Mesendoderm (in vitro differentiated cells): ENCODE measurements around the gene RECQL5.

ENCODE experiments used
- DNase-seq: peaks from one replicate; pipeline ENCODE4 v3.0.0; 2013
- H2AK5ac ChIP-seq: 2 replicates; pipeline ENCODE4 v1.6.1; 2013; ENCODE audit warnings: low read length, inconsistent platforms
- H2BK120ac ChIP-seq: 2 replicates; pipeline ENCODE4 v1.6.1; 2013; ENCODE audit warnings: low read depth, mild to moderate bottlenecking, low read length, moderate library complexity, mixed read lengths
- H2BK15ac ChIP-seq: replicated peaks from 2 replicates; pipeline ENCODE4 v1.6.1; 2013; ENCODE audit warnings: low read depth, mild to moderate bottlenecking, moderate library complexity
- H2BK5ac ChIP-seq: 2 replicates; pipeline ENCODE4 v1.6.1; 2013; ENCODE audit warnings: low read length, inconsistent platforms
- H3K18ac ChIP-seq: 2 replicates; pipeline ENCODE4 v1.6.1; 2013; ENCODE audit warnings: mild to moderate bottlenecking, low read length, mixed read lengths
- H3K23ac ChIP-seq: one replicate; pipeline ENCODE4 v1.6.1; 2013; ENCODE audit warnings: low read length
- H3K27ac ChIP-seq: 2 replicates; pipeline ENCODE4 v1.5.1; 2013; ENCODE audit warnings: low read depth, mild to moderate bottlenecking, inconsistent platforms, low read length, moderate library complexity
- H3K27me3 ChIP-seq: 2 replicates; pipeline ENCODE4 v1.6.1; 2013; ENCODE audit warnings: low read length, control low read depth, mild to moderate bottlenecking, inconsistent platforms; ENCODE audit not compliant: insufficient read depth, poor library complexity
- H3K36me3 ChIP-seq: 2 replicates; pipeline ENCODE4 v1.6.1; 2013; ENCODE audit warnings: low read length, inconsistent platforms; ENCODE audit not compliant: control insufficient read depth, insufficient read depth
- H3K4ac ChIP-seq: one replicate; pipeline ENCODE4 v1.6.1; 2013; ENCODE audit warnings: low read depth, mild to moderate bottlenecking, low read length, moderate library complexity
- H3K4me1 ChIP-seq: 2 replicates; pipeline ENCODE4 v1.6.1; 2013; ENCODE audit warnings: low read depth, low read length, inconsistent platforms; ENCODE audit not compliant: control insufficient read depth
- H3K4me2 ChIP-seq: 2 replicates; pipeline ENCODE4 v1.6.1; 2013; ENCODE audit warnings: low read length
- H3K4me3 ChIP-seq: 2 replicates; pipeline ENCODE4 v1.5.1; 2013; ENCODE audit warnings: mild to moderate bottlenecking, low read length
- H3K56ac ChIP-seq: one replicate; pipeline ENCODE4 v1.6.1; 2013; ENCODE audit warnings: low read length
- H3K79me1 ChIP-seq: 2 replicates; pipeline ENCODE4 v1.6.1; 2013; ENCODE audit warnings: low read length, inconsistent platforms
- H3K79me2 ChIP-seq: 2 replicates; pipeline ENCODE4 v1.6.1; 2013; ENCODE audit warnings: mild to moderate bottlenecking, low read length; ENCODE audit not compliant: control insufficient read depth, insufficient read depth
- H3K9ac ChIP-seq: 2 replicates; pipeline ENCODE4 v1.6.1; 2013; ENCODE audit warnings: low read length, inconsistent platforms
- H4K5ac ChIP-seq: one replicate; pipeline ENCODE4 v1.6.1; 2013; ENCODE audit warnings: low read length
- H4K8ac ChIP-seq: one replicate; pipeline ENCODE4 v1.6.1; 2013; ENCODE audit warnings: low read depth, mild to moderate bottlenecking, control low read depth, low read length, moderate library complexity
- WGBS: extraction: QIAGEN DNeasy Blood & Tissue Kit; methylation state at CpG from one replicate; pipeline ENCODE4 v1.1.7; 2013; ENCODE audit warnings: low lambda C conversion rate, missing lambda C conversion rate; ENCODE audit not compliant: insufficient coverage; ENCODE audit errors: extremely low coverage; 5-methylcytosine and 5-hydroxymethylcytosine counted together

The RECQL5 gene

GRCh38 chr17:75619506-75620431 is 47.2 kb downstream of the RECQL5 start:
- Histone ChIP-seq H3K36me3 (no peaks in the 10 kb centered on the region), H3K4ac (no peak overlapping the region), H3K18ac (no peak overlapping the region), H4K5ac (no peak overlapping the region), H2BK120ac (no peak overlapping the region), H3K4me2 (no peak overlapping the region), H3K79me2 (no peaks in the 10 kb centered on the region), H3K56ac (no peak overlapping the region), H3K9ac (no peak overlapping the region), H2BK5ac (no peak overlapping the region), H2BK15ac (no peak overlapping the region), H2AK5ac (no peak overlapping the region), H3K4me1 (no peaks in the 10 kb centered on the region), H3K27ac (no peak overlapping the region), H3K79me1 (no peaks in the 10 kb centered on the region), H3K27me3 (no peaks in the 10 kb centered on the region), H3K4me3 (no peak overlapping the region), H3K23ac (no peak overlapping the region), H4K8ac (no peak overlapping the region)
- peak; percentile 86 for DNase-seq
- no CpG with 5 or more reads among the region's 36 CpGs for WGBS

DNA sequence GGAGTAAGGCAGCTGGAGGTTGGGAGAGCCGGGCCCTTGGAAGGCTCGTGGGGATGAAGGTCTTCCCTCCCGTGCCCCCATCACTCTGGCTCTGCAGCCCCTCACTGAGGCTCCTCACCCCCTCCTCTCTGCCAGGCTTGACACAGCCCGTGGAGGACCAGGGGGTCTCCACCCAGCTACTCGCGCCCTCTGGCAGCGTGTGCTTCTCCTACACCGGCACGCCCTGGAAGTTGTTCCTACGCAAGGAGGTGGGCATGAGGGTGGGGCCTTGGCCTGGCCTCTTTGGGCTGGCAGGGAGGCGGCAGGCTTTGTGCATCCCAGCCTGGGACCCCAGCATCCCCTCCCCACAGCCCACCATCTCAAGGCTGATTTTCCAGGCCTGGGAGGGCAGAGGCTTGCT is 49.3 kb downstream of the RECQL5 start:
- Histone ChIP-seq H4K5ac (no peak overlapping the region), H3K27me3 (no peaks in the 10 kb centered on the region), H3K4ac (no peak overlapping the region), H2BK5ac (no peak overlapping the region), H3K4me1 (no peaks in the 10 kb centered on the region), H3K23ac (no peak overlapping the region), H2BK120ac (no peak overlapping the region), H3K79me2 (no peaks in the 10 kb centered on the region), H3K56ac (no peak overlapping the region), H3K27ac (no peak overlapping the region), H3K9ac (no peak overlapping the region), H3K4me3 (no peak overlapping the region), H3K36me3 (no peaks in the 10 kb centered on the region), H3K79me1 (no peaks in the 10 kb centered on the region), H2AK5ac (no peak overlapping the region), H2BK15ac (no peak overlapping the region), H4K8ac (no peak overlapping the region), H3K18ac (no peak overlapping the region), H3K4me2 (no peak overlapping the region)
- no CpG with 5 or more reads among the region's 11 CpGs for WGBS
- DNase-seq = no peak

DNA sequence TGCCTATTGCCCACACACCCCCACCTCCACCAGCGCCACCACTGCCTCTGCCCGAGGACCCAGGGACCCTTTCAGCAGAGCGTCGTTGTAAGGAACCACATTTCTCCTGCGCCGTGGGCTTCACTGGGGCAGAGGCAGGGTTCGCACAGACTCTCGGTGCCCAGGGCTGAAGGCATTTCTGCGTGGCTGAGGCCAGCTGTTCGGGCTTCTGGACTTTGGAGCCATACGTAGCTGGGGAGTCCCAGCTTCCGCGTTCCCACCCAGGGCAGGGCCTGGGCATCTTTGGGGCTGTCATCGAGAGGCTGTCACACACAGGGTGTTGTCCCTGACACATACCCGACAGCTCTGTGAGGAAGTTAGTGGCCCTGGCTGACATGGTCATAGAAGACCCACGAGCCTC is 49.7 kb downstream of the RECQL5 start:
- Histone ChIP-seq H3K36me3 (no peaks in the 10 kb centered on the region), H3K27me3 (no peaks in the 10 kb centered on the region), H3K56ac (no peak overlapping the region), H2BK5ac (no peak overlapping the region), H3K4me3 (no peak overlapping the region), H3K79me2 (no peaks in the 10 kb centered on the region), H3K23ac (no peak overlapping the region), H2BK120ac (no peak overlapping the region), H3K18ac (no peak overlapping the region), H3K9ac (no peak overlapping the region), H4K5ac (no peak overlapping the region), H3K79me1 (no peaks in the 10 kb centered on the region), H3K27ac (no peak overlapping the region), H3K4ac (no peak overlapping the region), H2BK15ac (no peak overlapping the region), H2AK5ac (no peak overlapping the region), H4K8ac (no peak overlapping the region), H3K4me1 (no peaks in the 10 kb centered on the region), H3K4me2 (no peak overlapping the region)
- WGBS = no CpG with 5 or more reads among the region's 16 CpGs
- DNase-seq = no peak

DNA sequence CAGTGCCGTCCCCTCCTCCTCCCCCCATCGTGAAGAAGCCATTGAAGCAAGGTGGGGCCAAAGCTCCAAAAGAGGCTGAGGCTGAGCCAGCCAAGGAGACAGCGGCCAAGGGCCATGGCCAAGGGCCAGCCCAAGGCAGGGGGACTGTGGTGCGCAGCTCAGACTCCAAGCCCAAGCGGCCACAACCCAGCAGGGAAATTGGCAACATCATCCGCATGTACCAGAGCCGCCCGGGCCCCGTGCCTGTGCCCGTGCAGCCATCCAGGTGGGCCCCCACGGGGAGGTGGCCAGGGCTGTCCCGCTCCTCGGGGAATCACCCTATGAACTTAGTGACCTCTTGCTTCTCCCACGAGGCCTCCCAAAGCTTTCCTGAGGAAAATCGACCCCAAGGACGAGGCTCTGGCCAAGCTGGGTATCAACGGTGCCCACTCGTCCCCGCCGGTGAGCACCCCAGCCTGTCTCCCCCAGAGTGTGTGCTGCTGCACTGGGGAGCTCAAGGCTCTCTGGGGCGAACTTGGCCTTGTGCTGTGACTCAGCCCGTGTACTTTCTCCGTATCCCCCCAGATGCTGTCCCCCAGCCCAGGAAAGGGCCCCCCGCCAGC is 50.3 kb downstream of the RECQL5 start:
- Histone ChIP-seq H4K5ac (no peak overlapping the region), H2BK120ac (no peak overlapping the region), H3K56ac (no peak overlapping the region), H3K4me2 (no peak overlapping the region), H2BK15ac (no peak overlapping the region), H3K9ac (no peak overlapping the region), H3K4me1 (no peaks in the 10 kb centered on the region), H3K36me3 (no peaks in the 10 kb centered on the region), H3K18ac (no peak overlapping the region), H3K4ac (no peak overlapping the region), H2BK5ac (no peak overlapping the region), H3K27me3 (no peaks in the 10 kb centered on the region), H4K8ac (no peak overlapping the region), H3K79me2 (no peaks in the 10 kb centered on the region), H3K23ac (no peak overlapping the region), H2AK5ac (no peak overlapping the region), H3K27ac (no peak overlapping the region), H3K79me1 (no peaks in the 10 kb centered on the region), H3K4me3 (no peak overlapping the region)
- DNase-seq = no peak
- no CpG with 5 or more reads among the region's 24 CpGs for WGBS

DNA sequence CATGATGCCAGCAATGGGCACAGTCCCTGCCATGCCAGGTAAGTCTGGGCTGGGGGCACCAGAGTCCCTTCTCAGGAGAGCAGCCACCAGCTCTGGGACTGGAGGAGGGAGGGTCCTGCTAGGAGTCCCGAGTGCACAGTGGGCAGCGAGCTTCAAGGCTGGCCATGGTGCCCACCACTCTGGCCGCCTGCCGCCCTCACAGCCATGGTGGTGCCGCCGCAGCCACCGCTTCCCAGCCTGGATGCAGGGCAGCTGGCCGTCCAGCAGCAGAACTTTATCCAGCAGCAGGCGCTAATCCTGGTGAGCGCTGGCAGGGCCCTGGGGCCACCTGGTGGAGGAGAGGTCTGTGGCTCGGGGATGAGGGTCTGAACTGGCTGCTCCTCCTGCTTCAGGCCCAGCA is 51.7 kb downstream of the RECQL5 start:
- no peak overlapping the region for H3K23ac ChIP-seq
- H2AK5ac ChIP-seq = no peak overlapping the region
- H3K4me3 ChIP-seq = no peak overlapping the region
- no peak overlapping the region for H2BK15ac ChIP-seq
- no peak overlapping the region for H3K4ac ChIP-seq
- peak; percentile 47 for DNase-seq
- WGBS = no CpG with 5 or more reads among the region's 11 CpGs
- no peak overlapping the region for H3K4me2 ChIP-seq
- H4K5ac ChIP-seq = no peak overlapping the region
- no peaks in the 10 kb centered on the region for H3K79me1 ChIP-seq
- H3K18ac ChIP-seq = no peak overlapping the region
- no peak overlapping the region for H2BK120ac ChIP-seq
- H2BK5ac ChIP-seq = no peak overlapping the region
- H3K27ac ChIP-seq = no peak overlapping the region
- no peaks in the 10 kb centered on the region for H3K79me2 ChIP-seq
- H3K27me3 ChIP-seq = no peaks in the 10 kb centered on the region
- H3K4me1 ChIP-seq = no peaks in the 10 kb centered on the region
- H3K9ac ChIP-seq = no peak overlapping the region
- no peak overlapping the region for H3K56ac ChIP-seq
- H3K36me3 ChIP-seq = no peaks in the 10 kb centered on the region
- no peak overlapping the region for H4K8ac ChIP-seq
